Panc1 (cell line): ENCODE measurements around the gene FGD5. TPM values are rescaled to one million over a fixed set of nuclear protein-coding genes. Genes with fewer than 3 reads are reported as not detected.

Experiments
- ATAC-seq: fragments of 200-7000 bp; cut with Tn5 transposase; 2 replicates; pipeline ENCODE4 v1.9.1; 2020; ENCODE audit warnings: mild to moderate bottlenecking, moderate library complexity
- BruUV-seq: library from RNA; stranded (reverse); fragments of 400-500 nt; replicated peaks from 2 replicates; lab custom pipeline; 2021; lab: Mats Ljungman, UMichigan
- CTCF ChIA-PET: fragments of 300-600 bp; sonication (Branson Sonifier 250); formaldehyde crosslinking; loops from one replicate; lab custom pipeline; 2022; ENCODE audit warnings: antibody characterized with exemption; lab: Charles Lee
- POLR2A ChIA-PET: fragments of 300-600 bp; sonication (Branson Sonifier 250); formaldehyde crosslinking; loops from one replicate; lab custom pipeline; 2022; ENCODE audit warnings: antibody characterized with exemption; lab: Charles Lee
- DNase-seq: peaks from one replicate; pipeline ENCODE4 v3.0.0-alpha.2; 2010; ENCODE audit warnings: low read depth, low spot score
- H3K27ac ChIP-seq: 2 replicates; pipeline ENCODE4 v1.5.1; 2011; ENCODE audit warnings: mild to moderate bottlenecking, low read length, inconsistent platforms
- H3K27me3 ChIP-seq: fragments of 200-500 bp; sonication (Bioruptor generic); 2 replicates; pipeline ENCODE4 v1.6.0; 2014; ENCODE audit warnings: low read length, inconsistent platforms; ENCODE audit not compliant: control insufficient read depth, insufficient read depth
- H3K36me3 ChIP-seq: fragments of 200-500 bp; sonication (Bioruptor generic); 2 replicates; pipeline ENCODE4 v1.5.1; 2014; ENCODE audit warnings: inconsistent platforms, mild to moderate bottlenecking, low read length, moderate library complexity; ENCODE audit not compliant: control insufficient read depth, insufficient read depth
- H3K4me1 ChIP-seq: 2 replicates; pipeline ENCODE4 v1.5.1; 2011; ENCODE audit warnings: inconsistent platforms, mild to moderate bottlenecking, low read length, moderate library complexity; ENCODE audit not compliant: control insufficient read depth, insufficient read depth
- H3K4me3 ChIP-seq, 2 experiments: 2 replicates each; pipeline ENCODE4 v1.5.1; 2011 to 2012; ENCODE audit warnings: low read depth in 2 of 2, low read length in 2 of 2, mild to moderate bottlenecking in 2 of 2, inconsistent platforms in 1 of 2, moderate library complexity in 1 of 2
- H3K9me3 ChIP-seq: fragments of 200-500 bp; sonication (Bioruptor generic); 2 replicates; pipeline ENCODE4 v1.5.1; 2014; ENCODE audit warnings: low read depth, mild to moderate bottlenecking, inconsistent platforms, low read length, moderate library complexity; ENCODE audit not compliant: control insufficient read depth, insufficient read depth
- POLR2AphosphoS5 ChIP-seq: IDR thresholded peaks from 2 replicates; pipeline ENCODE4 v1.6.1; 2012; ENCODE audit warnings: mild to moderate bottlenecking, low read depth, low read length, moderate library complexity
- SIN3A ChIP-seq: IDR thresholded peaks from 2 replicates; pipeline ENCODE4 v1.6.1; 2012; ENCODE audit warnings: low read depth, mild to moderate bottlenecking, low read length, moderate library complexity, borderline replicate concordance; ENCODE audit not compliant: insufficient read depth
- TCF7L2 ChIP-seq: IDR thresholded peaks from 2 replicates; pipeline ENCODE4 v1.6.1; 2011; ENCODE audit warnings: mild to moderate bottlenecking, low read depth, low read length, inconsistent platforms
- in situ Hi-C: cut with HindIII; loops from 2 replicates; pipeline ENCODE4 v1.10.0; 2016; ENCODE audit warnings: low sequenced_read_pairs, low pct_unique_long_range_greater_than_20kb
- intact Hi-C: fragments of 100-400 bp; cut with micrococcal nuclease; formaldehyde crosslinking; loops from one replicate; pipeline ENCODE4 v1.10.0; 2022; ENCODE audit not compliant: unreplicated experiment
- total RNA-seq: library from RNA; stranded (reverse); gene quantifications from one replicate; pipeline ENCODE4 v1.2.1, GENCODE V29; 2021; ENCODE audit not compliant: unreplicated experiment
- TF ChIP-seq, protein P1 (sequence below): fragments of 450-650 bp; IDR thresholded peaks from 2 replicates; pipeline ENCODE4 v1.5.1; 2017; ENCODE audit warnings: mild to moderate bottlenecking
- TF ChIP-seq, protein P2 (sequence below), 2 experiments: IDR thresholded peaks; 2 replicates each; pipeline ENCODE4 v1.6.1; 2011 to 2012; ENCODE audit warnings: low read depth in 2 of 2, control low read depth in 1 of 2, low read length in 1 of 2, mild to moderate bottlenecking in 1 of 2, moderate library complexity in 1 of 2; ENCODE audit not compliant: insufficient read depth in 1 of 2

The FGD5 gene
- total RNA-seq, 1 experiment from 2014 or later, result 0.77 TPM

- BruUV-seq, result no TSS peak
- ChIA-PET CTCF (no interaction called here), POLR2A (no interaction called here)
- Histone ChIP-seq H3K4me1 (no peaks in the 10 kb centered on the region), H3K36me3 (no peaks in the 10 kb centered on the region), H3K9me3 (no peaks in the 10 kb centered on the region), H3K4me3 (no peak overlapping the region), H3K27me3 (no peaks in the 10 kb centered on the region), H3K27ac (no peak overlapping the region)
- intact Hi-C loops, result no loop called here
- DNase-seq (no peak), ATAC-seq (no peak)
- in situ Hi-C loops, result no loop called here
- TF ChIP-seq POLR2AphosphoS5, result no peak
- TF ChIP-seq, protein P1, sequence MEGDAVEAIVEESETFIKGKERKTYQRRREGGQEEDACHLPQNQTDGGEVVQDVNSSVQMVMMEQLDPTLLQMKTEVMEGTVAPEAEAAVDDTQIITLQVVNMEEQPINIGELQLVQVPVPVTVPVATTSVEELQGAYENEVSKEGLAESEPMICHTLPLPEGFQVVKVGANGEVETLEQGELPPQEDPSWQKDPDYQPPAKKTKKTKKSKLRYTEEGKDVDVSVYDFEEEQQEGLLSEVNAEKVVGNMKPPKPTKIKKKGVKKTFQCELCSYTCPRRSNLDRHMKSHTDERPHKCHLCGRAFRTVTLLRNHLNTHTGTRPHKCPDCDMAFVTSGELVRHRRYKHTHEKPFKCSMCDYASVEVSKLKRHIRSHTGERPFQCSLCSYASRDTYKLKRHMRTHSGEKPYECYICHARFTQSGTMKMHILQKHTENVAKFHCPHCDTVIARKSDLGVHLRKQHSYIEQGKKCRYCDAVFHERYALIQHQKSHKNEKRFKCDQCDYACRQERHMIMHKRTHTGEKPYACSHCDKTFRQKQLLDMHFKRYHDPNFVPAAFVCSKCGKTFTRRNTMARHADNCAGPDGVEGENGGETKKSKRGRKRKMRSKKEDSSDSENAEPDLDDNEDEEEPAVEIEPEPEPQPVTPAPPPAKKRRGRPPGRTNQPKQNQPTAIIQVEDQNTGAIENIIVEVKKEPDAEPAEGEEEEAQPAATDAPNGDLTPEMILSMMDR, result no peak
- TF ChIP-seq TCF7L2, result no peak
- TF ChIP-seq SIN3A, result no peak
- TF ChIP-seq, protein P2, sequence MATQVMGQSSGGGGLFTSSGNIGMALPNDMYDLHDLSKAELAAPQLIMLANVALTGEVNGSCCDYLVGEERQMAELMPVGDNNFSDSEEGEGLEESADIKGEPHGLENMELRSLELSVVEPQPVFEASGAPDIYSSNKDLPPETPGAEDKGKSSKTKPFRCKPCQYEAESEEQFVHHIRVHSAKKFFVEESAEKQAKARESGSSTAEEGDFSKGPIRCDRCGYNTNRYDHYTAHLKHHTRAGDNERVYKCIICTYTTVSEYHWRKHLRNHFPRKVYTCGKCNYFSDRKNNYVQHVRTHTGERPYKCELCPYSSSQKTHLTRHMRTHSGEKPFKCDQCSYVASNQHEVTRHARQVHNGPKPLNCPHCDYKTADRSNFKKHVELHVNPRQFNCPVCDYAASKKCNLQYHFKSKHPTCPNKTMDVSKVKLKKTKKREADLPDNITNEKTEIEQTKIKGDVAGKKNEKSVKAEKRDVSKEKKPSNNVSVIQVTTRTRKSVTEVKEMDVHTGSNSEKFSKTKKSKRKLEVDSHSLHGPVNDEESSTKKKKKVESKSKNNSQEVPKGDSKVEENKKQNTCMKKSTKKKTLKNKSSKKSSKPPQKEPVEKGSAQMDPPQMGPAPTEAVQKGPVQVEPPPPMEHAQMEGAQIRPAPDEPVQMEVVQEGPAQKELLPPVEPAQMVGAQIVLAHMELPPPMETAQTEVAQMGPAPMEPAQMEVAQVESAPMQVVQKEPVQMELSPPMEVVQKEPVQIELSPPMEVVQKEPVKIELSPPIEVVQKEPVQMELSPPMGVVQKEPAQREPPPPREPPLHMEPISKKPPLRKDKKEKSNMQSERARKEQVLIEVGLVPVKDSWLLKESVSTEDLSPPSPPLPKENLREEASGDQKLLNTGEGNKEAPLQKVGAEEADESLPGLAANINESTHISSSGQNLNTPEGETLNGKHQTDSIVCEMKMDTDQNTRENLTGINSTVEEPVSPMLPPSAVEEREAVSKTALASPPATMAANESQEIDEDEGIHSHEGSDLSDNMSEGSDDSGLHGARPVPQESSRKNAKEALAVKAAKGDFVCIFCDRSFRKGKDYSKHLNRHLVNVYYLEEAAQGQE (IDR thresholded peaks at IDR 0.05; ENCODE audit: insufficient read depth in 1 of 2, low read depth in 2 of 2, low read length in 1 of 2), result no peak
These were observed 45.1 kb upstream of the FGD5 start for GRCh38 chr3:14773691-14774128.

- H3K4me3 ChIP-seq, result no peak overlapping the region
- no peak for ATAC-seq
- in situ Hi-C loops (no loop called here), intact Hi-C loops (no loop called here)
- POLR2A ChIA-PET, result interaction anchor here (0.5 kb wide), 1 partner anchor 119 kb away, joined by 8 read pairs; no protein-coding TSS in a partner anchor
- H3K36me3 ChIP-seq, result no peaks in the 10 kb centered on the region
- no peak overlapping the region for H3K27ac ChIP-seq
- CTCF ChIA-PET, result no interaction called here
- no peaks in the 10 kb centered on the region for H3K27me3 ChIP-seq
- BruUV-seq, result no TSS peak
- no peaks in the 10 kb centered on the region for H3K4me1 ChIP-seq
- H3K9me3 ChIP-seq, result no peaks in the 10 kb centered on the region
- TF ChIP-seq, protein P1, result no peak
- TF ChIP-seq, protein P2 (IDR thresholded peaks at IDR 0.05; ENCODE audit: insufficient read depth in 1 of 2, low read depth in 2 of 2, low read length in 1 of 2), result no peak
- no peak for TF ChIP-seq SIN3A
- no peak for TF ChIP-seq TCF7L2
- no peak for TF ChIP-seq POLR2AphosphoS5
- no peak for DNase-seq
These were observed 44.3 kb upstream of the FGD5 start for GRCh38 chr3:14774431-14774830.
